NCI-H1930 (cell line): ENCODE measurements around the gene BMPR1A.
A peak's percentile ranks its signal among the peaks of the same experiment; 100 is the strongest.
"Not testable (repeated sequence)": the region's sequence is repeated elsewhere in the genome, so short reads cannot be mapped to it uniquely, and the experiment has no call there.

Source experiments
- DNase-seq, 2 experiments: peaks; one replicate each; lab custom pipeline; 2025; lab: John Stamatoyannopoulos, UW

BMPR1A gene

DNA sequence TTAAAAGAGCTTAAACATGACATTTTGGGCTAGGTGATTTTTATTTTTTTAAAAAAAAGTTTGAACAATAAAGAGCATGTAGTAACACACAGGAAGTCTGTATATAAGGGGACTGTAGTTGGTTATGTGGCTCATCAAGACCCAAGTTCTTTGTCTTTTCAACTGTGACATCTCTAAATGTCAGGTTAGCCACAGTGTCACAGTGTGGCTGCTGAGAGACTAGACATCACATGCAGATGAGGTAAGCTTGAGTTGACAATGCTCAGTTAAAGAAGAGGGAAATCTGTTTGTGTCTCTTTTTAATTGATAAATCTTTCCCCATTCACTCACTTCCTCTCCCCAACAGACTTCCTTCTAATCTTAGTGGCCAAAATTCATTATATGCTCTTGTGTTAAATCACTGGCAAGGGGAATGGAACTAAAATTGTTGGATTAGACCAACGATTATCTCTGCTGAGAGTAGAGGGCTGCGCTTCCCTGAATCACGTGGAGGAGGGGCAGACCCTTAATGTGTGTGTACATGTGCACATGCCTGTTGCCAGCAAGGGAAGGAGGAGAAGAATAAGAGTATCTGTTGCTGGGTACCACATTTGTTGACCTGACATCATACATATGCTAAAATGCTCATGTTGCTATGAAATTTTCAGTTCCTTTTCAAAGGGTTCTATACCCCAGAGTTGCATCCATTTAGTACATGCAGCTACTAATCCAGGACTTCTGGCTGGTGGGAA lies 122.7 kb downstream of the BMPR1A start:
- DNase-seq, result no peak

DNA sequence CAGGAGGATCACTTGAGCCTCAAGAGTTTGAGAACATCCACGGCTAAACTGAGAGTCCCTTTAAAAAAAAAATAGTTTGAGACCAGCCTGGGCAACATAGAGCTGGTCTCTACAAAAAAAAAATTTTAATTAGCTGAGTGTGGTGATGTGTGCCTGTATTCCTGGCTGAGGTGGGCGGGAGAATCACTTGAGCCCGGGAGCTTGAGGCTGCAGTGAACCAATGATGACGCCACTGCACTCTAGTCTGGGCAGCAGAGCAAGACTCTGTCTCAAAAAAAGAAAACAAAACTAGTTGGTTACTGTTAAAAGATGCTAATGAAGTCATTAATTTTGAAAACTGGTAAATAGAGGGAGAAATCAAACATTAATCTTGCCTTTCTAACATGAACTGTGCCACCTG lies 124.6 kb downstream of the BMPR1A start:
- no peak for DNase-seq

DNA sequence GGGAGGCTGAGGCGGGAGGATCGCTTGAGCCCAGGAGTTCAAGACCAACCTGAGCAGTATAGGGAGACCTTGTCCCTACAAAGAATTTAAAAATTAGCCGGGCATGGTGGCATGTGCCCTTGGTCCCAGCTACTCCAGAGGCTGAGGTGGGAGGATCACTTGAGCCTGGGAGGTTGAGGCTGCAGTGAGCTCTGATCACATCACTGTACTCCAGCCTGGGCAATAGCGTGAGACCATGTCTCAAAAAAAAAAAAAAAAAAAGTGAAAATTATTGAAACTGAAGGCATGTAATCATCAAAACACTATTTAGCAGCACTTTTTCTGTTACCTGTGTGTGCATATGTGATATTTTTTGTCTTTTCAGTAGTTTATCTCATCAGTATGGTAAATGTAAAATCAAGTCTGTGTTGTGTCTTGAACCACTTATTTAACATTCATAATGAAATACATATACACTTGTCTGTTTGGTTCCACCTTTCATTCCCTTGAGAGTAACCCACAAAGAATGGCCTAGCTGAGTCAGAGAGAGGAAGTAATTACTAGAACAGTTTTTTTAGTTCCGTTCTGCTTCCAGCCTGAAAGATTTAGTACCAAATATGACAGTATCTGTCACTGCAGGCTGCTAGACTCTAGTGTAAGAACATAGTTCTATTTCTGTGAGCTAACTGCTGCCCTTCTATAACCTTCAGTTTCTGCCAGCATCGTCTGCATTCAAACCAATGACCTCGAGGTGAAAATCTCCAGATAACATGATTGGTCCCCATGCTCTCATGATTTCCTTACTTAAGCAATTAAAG lies 132.4 kb downstream of the BMPR1A start:
- no peak for DNase-seq

DNA sequence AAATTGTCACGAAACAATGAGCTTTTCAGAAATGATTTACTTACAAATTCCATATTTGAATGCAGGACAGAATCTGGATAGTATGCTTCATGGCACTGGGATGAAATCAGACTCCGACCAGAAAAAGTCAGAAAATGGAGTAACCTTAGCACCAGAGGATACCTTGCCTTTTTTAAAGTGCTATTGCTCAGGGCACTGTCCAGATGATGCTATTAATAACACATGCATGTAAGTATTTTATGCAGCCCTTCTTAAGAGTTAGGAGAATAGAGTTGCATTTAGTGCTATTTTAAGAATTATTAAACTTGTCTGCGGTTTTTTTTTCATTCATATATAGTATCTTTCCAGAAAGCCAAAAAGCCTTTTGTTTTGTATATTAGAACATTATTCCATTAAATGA lies 133.6 kb downstream of the BMPR1A start:
- DNase-seq, result no peak

DNA sequence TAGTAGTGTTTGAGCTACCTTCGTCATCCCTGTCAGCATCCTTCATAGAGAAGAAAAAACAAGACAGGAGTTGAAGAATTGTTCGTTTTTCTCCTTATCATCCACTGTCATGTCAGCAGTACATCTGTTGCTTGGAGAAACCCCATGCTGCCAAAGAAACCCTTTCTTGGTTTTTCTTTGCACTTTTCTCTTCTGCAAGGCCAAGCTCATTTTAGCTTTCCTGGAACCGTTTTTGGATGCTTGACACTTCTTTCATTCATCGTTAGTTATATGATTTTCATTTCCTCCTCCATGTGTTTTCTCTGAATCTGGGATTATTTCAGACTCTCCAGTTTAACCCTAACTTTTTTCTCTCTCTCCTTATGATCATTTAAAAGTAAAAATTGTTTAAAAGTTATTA lies 142.1 kb downstream of the BMPR1A start:
- no peak for DNase-seq

DNA sequence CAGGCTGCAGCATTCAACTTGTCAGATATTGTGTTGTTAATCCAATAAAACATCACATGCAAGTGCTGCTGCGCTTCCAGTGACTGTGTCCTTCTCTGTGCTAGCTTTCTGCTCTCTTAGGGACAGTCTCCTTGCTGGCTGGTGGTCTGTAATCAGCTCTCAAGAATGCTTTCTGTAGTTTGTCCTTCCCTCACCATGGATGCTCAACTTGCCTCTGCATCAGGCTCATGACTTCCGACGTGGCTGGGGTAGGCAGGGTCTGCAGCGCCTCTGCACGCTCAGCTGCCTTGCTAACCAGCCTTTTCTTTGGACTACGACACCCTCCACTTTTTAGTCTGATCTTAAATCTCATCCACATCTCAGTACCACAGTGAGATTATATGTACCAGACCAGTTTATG lies 142.7 kb downstream of the BMPR1A start:
- DNase-seq, result no peak

DNA sequence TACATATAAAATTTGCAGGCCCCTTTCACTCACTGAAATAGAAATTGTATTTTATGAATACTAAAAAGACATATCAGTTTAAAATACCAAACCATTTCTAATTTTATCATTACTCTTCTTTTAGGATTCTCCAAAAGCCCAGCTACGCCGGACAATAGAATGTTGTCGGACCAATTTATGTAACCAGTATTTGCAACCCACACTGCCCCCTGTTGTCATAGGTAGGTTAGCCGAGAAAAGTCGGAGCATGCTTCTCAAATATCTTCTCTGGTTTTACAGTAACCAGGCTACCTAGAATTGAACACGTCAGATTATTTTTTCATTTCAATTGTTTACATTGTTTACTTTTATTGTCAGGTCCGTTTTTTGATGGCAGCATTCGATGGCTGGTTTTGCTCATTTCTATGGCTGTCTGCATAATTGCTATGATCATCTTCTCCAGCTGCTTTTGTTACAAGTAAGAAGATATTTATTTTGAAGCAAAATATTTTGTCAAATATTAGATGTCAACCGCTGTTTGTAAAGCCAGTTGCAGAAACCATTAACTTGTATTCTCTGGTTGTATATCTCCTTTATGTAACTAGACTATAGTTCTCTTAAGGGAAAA lies 143.4 kb downstream of the BMPR1A start:
- DNase-seq, result peak; percentile 1

DNA sequence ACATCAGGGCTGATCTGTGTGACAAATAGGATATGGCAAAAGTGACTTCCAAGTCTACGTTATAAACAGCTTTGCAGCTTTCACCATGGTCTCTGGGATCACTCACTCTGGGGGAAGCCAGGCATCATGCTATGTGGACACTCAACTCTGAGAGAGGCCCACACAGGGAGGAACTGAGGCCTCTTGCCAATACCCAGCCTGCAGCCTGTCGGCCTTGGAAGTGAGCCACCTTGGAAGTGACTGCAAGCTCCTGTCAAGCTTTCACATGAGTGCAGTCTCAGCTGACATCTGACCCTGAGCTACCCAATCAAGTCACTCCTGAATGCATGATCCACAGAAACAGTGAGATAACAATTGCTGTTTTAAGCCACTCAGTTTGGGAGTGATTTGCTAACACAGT lies 144.5 kb downstream of the BMPR1A start:
- no peak for DNase-seq

DNA sequence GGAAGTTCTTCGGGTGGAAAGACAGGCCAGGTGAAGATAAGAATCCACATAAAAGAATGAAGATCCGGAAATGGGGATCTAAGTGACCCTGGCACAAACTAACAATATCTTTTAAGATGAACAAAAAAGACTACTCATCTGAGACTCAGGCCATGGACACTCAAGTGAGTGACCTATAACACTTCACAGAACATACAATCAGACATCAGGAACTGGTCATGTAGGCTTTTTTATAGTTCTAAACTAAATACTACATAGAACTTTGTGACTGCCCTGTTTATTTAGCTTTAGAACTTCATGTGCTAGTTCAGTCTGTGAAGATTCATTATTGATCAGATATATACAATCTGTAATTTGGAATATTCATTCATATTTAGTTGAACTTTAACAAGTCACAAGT lies 148.2 kb downstream of the BMPR1A start:
- no peak for DNase-seq

DNA sequence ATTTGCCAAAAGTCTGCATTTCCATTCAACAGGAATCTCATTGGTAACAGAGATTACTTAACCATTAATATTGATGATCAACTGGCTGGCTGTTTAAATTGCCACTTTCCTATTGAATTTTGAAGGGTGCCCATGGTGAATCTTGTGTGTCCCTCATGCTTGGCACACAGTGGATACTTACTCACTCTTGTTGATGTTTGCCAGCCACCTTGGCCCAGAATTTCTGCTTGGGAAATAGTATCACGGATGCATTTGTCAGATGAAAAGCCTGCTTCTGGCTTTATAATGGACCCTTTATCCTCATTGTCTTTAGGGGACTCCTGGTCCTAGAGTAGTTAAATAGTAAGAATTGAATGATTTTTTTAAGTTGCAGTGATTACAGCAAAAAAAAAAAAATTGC lies 149.0 kb downstream of the BMPR1A start:
- DNase-seq, result no peak

DNA sequence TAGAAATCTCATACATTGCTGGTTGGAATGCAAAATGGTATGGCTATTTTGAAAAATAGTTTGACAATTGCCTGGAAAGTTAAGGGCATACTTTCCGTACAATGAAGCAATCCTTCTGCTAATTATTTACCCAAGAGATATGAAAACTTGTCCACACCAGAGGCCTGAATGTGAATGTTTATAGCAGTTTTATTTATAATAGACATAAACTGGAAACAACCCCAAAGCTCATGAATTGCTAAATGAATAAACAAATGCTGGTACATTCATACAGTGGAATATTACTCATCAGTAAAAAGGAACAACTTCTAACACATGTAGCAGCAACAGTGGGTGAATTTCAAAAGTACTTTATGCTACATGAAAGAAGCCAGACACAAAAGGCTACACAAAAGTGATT lies 158.3 kb downstream of the BMPR1A start:
- no peak for DNase-seq

DNA sequence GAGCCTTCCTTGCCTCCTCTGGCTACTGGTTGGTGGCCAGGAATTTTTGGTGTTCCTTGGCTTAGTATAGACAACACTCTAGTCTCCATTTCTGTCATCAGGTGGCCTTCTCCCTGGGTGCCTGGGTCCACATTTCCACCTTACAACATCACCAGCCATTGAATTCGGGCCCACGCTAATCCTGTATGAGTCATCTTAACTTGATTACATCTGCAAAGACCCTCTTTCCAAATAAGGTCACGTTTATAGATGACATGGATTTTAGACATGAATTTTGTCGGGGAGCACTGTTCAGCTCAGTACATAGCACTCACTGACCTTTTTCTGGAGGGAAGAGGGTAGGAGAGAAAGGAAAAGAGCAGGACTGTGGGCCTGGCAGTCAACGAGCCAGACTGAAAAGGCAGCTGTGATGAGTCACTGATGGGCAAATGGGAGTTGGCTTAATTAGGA lies 161.6 kb downstream of the BMPR1A start:
- no peak for DNase-seq

DNA sequence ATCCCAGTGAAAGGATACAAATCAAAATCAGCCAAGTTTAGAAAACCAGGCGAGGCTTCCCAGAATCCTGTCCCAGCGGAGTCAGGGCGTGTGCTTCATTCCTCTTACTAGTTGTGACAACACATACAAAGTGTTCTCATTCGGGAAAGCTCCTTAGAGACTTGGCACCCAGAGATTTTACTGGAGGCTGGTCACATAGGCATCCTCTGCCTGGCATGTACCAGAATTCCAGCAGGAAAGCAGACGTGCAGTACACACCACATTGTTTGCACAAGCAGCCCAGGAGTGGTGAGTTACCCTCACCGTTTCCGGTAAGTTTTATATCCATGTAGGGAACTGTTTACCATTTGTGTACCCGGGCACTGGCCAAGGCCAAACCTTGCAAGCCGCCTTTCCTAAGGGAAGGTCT lies 166.1 kb downstream of the BMPR1A start:
- no peak for DNase-seq

DNA sequence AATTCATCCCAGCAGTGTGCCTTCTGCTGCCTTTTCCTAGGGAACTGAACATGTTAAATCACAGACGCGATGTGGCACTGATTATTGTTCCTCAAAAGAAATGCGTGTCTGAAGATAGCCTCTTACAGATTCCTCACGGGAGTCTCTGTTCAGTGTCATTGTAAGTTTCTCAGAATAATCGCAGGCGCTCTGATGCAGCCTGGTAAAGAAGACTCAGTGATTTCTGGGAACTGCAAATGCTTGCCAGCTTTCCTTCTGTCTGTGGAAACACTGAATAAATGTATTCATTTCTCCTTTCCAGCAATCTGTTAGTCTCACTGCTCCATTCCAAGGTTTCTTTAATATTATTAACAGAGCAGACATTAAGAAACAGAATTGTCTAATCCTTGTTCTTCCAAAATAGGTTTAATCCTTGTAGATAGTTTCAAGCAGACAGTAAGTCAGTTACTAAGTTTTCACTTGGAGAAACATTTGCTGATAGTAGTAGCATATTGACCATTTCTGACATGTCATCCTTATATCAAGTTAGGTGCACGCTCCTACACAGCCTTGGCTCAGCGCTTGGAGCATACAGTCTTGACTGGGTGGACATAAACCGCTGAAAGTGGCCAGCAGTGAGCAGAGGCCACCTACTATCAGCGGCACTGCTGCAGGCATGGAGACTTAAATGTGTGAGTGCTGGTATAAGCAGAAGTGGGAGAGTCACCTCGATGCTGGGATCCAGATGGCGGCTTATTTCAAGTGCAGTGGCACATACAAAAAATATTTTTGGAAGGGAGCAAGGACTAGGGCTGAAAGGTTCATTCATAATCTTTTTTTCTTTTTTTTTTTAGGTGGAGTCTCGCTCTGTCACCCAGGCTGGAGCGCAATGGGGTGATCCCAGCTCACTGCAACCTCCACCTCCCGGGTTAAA lies 173.3 kb downstream of the BMPR1A start:
- DNase-seq, result no peak

DNA sequence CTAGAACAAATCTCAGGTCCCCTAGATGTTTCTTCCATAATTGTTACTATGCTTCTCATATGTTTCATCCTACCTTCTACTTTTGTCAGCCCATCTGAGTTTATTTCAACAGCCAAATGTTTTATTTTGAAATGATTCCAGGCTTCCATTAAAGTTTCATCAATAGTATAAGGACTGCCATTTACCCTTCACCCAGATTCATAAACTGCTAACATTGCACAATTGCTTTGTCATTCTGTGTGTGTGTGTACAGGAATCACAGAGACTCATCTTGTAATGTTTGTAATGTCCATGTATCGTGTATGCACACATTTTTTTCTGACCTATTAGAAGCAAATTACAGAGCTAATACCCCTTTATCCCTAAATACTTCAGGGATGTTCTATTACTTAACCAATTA lies 175.5 kb downstream of the BMPR1A start:
- no peak for DNase-seq

DNA sequence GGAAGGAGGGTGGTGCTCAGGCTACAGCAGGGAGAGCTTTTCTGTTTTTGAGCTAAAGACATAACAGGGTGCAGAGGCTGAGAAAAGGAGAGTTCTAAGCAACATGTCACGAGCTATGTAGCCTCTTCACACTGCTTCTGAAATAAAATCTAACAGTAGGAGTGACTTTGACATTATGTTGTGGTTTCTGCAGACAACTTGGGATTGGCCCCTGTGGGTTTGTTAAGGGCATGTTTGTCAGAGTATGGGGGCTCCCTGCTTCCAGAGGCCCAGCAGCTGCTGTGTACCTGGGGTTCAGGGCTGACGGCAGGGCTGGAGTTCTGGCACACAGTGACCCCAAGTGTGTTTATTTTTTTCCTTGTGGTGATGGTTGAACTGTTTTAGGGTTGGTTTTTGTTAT lies 176.3 kb downstream of the BMPR1A start:
- no peak for DNase-seq

DNA sequence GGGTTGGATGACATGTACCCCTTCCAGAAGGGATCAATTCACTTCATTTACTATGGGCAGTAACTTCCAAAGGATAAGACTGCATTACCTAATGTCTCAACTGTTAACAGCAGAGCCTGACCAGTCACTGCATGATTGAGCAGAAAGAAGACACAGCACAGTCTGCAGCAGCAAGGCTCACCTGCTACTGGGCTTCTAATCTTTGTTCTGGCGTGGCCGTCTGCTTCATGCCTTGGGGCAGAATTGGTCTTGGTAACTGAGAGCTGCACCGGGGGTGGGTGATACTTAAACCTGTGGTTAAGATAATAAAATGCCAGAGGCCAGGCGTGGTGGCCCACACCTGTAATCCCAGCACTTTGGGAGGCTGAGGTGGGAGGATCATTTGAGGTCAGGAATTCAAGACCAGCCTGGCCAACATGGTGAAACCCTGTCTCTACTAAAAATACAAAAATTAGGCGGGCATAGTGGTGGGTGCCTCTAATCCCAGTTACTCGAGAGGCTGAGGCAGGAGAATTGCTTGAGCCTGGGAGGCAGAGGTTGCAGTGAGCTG lies 177.8 kb downstream of the BMPR1A start:
- not testable (repeated sequence) for DNase-seq

DNA sequence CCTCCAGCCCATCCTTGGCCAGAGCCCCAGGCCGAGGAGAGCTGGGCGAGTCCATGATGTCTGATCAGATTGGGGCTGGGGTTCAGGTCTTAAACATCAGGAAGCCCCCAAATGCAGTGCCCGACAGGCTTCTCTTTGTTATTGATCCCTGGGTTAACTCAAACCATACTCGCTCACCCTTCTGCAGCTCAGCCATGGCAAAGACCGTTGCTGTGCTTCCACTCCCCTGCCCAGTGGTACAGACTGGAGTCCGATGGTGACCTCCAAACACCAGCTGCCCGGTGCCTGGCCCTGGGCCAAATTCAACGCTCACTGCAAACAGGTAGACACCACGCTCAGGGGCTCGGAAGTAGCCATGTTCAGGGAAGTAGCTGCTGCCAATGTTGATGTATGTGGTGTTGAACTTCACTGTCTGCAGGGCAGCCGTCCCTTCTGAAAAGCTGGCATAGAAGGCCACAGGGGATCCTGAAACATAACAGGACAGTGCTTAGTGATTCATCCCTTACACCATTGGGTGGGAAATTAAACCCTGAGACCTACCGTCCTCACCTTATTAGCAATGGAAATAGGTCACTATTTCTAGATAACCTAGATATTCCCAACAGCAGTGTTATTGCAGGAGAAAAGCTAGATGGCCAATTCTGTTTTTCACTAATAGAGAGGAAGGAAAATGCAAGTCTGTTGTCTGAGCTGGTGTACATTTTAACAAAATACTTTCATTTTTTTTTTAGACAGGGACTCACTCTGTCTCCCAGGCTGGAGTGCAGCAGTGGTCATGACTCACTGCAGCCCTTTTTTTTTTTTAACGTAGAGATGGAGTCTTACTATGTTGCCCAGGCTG lies 180.5 kb downstream of the BMPR1A start:
- no peak for DNase-seq

DNA sequence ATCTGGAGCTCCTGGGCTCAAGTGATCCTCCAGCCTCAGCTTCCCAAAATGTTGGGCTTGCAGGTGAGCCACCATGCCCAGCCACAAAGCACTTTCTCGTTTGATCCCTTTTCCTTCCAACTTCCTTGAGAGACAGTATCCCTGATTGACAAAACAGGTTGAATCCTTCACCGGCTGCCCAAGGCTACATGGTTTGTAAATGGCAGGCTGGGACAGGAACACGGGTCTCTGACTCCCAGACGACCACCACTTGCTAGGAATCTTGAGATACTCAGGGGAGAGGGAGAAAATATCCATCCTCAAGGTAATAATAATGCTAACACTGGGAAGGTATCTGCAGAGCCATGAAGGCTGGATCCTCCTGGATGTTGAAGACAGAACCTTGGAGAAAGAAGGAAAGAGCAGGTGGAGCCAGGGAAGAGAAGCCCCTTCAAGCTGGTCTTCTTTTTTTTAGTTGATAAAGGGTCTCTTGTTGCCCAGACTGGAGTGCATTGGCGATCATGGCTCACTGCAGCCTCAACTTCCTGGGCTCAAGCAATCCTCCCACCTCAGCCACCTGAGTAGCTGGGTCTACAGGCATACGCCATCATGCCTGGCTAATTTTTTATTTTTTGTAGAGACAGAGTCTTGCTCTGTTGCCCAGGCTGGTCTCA lies 181.2 kb downstream of the BMPR1A start:
- no peak for DNase-seq

DNA sequence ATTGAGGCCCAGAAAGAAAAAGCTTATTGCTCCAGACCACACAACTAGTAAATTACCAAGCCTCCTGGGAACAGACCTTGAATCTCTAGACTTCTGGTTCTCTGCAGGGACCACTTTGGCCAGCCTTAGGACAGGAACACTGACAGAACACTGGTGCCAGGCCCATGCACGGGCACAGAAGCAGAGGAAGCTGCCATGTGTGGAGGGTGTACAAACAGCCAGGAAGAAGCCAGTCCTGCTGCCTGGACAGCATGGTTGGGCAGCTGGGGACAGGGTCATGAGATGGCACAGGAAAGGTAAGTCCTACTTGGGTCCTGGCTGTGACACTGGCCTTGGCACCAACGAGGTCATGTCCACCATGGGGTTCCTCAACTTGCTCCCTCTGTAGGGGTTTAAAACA lies 181.8 kb downstream of the BMPR1A start:
- no peak for DNase-seq
